Fibroblast of the aortic adventitia (primary cell): ENCODE results near the gene PPT2. TPM values are rescaled to one million over a fixed set of nuclear protein-coding genes. Genes with fewer than 3 reads are reported as not detected.
"Not testable (repeated sequence)": the region's sequence is repeated elsewhere in the genome, so short reads cannot be mapped to it uniquely, and the experiment has no call there.

Experiments used
- DNase-seq: peaks from one replicate; pipeline ENCODE4 v3.0.0-alpha.2; 2010; ENCODE audit warnings: low read depth
- H3K4me3 ChIP-seq: 2 replicates; pipeline ENCODE4 v1.5.1; 2011; ENCODE audit warnings: low read depth, mild to moderate bottlenecking, control low read depth, low read length, moderate library complexity
- CTCF ChIP-seq: IDR thresholded peaks from 2 replicates; pipeline ENCODE4 v1.5.1; 2011; ENCODE audit warnings: mild to moderate bottlenecking, low read length, control low read depth, inconsistent platforms; ENCODE audit not compliant: insufficient read depth
- total RNA-seq: library from RNA; depleted of rRNA; stranded (reverse); fragments of >200 nt; gene quantifications from 2 replicates; pipeline ENCODE4 v1.2.3, GENCODE V29; 2012; ENCODE audit warnings: low replicate concordance

The PPT2 gene
- total RNA-seq, 1 donor = 30.2 TPM

DNA sequence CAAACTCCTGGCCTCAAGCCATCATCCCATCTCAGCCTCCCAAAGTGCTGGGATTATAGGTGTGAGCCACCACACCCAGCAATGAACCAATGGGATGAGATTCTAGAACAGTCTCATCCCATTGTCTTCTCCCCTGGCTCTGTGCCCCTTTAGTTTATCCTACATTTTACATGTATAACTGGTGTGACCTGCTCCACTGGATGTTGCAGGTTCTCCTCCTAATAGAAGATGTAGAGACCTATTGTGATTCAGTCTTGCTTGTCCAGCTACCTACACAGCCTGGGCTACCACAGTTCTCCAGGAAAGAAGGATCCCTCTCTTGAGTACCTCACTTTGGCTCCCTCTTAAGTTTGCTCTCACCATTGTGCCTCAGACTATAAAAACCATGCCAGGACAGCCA, 21.8 kb upstream of the PPT2 start:
- no peak overlapping the region for H3K4me3 ChIP-seq
- DNase-seq = no peak
- no peak for TF ChIP-seq CTCF

DNA sequence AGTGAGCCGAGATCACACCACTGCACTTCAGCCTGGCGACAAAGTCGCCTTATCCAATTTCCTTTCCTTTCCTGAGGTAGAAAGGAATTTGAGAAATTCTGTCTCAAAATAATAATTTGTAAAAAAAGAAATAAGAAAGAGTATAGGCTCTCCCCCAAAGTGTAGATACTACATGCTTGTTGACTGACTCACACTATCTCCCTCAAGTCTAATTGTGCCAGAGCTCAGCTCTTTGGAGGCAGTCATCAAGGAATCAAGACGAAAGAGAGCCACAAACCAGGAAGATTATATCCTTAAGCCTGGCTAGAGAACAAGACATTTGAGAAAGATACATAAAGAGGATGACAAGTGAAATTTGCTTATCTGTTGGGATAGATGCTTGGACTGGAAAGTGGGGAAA, 20.2 kb upstream of the PPT2 start:
- no peak for TF ChIP-seq CTCF
- peak; percentile 45 for DNase-seq
- no peak overlapping the region for H3K4me3 ChIP-seq

- TF ChIP-seq CTCF = no peak
- no peak for DNase-seq
- no peak overlapping the region for H3K4me3 ChIP-seq
Measured at GRCh38 chr6:32137454-32137853, 16.5 kb upstream of the PPT2 start.

DNA sequence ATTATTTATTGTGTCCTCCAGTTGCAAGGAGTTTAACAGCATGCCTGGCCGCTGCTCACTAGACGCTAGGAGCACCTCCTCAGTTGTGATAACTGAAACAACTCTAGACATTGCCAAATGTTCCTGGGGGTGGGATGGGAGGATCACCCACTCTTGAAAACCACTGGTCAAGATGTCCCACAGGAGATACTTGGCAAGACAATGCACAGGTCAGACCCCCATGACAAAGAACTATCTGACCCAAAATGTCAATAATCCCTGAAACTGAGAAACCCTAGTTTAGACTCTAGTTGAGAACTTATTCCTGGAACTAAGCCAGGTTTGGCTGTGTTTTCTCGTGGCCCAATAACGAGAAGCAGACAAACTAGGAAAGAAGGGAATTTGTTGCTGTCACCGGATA, 14.4 kb upstream of the PPT2 start:
- DNase-seq = no peak
- TF ChIP-seq CTCF = no peak
- no peak overlapping the region for H3K4me3 ChIP-seq

DNA sequence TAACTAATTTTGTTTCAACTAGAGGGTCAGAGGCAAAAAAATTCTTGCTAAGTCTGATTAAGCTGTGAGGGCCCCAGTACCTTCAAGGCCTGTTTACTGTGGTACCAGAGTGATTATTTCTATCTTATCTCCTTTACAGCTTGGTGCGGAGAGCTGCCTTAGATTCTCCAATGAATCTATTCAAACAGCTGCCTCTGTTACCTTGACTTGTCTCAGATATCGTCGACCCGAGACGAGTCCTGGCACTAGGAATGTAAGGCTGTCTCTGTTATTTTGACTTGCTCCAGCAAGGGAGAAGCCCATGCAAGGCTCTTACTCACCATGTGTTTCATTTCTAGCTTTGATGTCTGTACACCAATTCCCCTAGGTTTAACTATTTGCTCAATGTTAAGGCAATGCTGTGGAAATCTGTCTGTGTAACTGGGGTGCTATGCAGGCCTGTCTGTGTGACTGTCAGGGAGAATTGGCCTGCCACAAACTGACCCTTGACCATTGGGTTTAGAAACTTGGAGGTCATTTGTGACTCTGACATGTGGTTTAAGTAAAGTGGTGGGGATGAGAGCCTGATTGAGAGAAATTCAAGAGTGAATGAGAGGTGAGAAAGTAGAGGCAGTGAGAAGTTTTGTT, 13.4 kb upstream of the PPT2 start:
- no peak for DNase-seq
- TF ChIP-seq CTCF = no peak
- H3K4me3 ChIP-seq = no peak overlapping the region

- not testable (repeated sequence) for H3K4me3 ChIP-seq, DNase-seq
Measured at GRCh38 chr6:32144238-32144637, 9.7 kb upstream of the PPT2 start.

DNA sequence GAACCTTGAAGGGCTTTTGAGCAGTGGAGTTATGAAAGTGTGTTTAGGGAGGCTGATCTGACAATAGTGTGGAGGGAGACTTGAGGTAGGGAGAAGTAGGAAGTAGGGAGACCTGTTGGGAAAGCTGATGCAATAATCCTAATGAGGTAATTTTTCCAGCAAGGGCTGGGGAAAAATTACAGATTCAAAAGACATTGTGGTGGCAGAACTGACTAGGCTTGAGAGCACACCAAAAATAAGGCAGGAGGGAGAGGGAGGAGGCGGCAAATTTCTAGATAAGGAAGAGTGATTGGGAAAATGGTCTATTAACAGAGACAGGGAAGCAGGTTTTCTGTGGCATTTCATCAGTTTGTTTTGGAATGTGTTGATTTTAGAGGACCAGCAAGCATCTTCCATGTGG, 7.7 kb upstream of the PPT2 start:
- no peak for TF ChIP-seq CTCF
- peak; percentile 43 for DNase-seq
- no peak overlapping the region for H3K4me3 ChIP-seq
